ENCODE results near the gene CLN6. TPM values are rescaled to one million over a fixed set of nuclear protein-coding genes. Genes with fewer than 3 reads are reported as not detected.

CLN6 gene
- polyA plus RNA-seq (2013, experiment 1 of 2) = 51.9 TPM
- polyA plus RNA-seq (2013, experiment 2 of 2) = 39.9 TPM

DNA sequence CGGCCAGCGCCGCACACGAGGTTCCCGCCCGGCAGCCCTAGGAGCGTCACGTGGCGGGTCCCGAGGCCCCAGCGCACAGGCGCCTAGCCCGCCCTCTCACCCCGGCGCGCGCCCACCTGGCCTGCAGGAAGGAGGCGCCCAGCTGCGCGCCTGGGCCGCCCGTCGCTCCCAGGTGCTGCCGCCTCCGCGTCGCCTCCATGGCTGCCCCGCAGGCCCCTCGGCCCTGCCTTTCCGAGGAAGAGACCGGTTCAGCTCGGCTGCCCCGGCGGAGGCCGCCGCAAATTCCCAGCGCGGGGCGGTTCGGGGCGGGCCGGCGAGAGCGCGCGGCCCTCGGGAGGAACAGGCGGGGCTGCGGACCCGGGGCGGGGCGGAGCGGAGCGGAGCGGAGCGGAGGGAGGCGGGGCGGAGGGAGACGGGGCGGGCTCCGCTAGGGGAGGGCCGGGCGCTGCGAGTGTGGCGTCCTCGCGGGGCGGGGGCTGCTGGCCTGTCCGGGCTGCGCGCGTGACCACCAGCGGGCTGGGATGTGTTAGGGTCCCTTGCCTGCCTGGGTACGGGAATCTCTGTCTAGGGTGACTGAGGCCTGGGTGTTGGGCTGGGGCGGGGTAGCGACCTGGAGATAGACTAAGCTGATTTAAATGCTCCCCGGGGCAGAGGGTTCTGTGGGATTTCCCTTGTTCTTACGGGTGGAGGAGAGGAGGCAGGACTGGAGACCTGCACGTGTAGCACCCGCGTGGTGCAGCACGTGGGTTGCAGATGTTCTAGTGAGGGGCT lies at the start of gene CLN6:
CLN6 (minus strand) TSS at position 343 of the 771 bp plus-strand sequence; CDS start at position 199, 144 bp downstream.
- Histone ChIP-seq H3K4me3 (ENCODE audit: low read length) (peak within 1 kb of the TSS; percentile 86), H3K4me1 (ENCODE audit: insufficient read depth, low read length) (0 out of 2 replicates have a peak, but pooled peaks cover 3% of the 10 kb centered on the region), H3K9ac (ENCODE audit: low read depth, low read length) (peak within 1 kb of the TSS; percentile 97), H3K27ac (ENCODE audit: low read depth, low read length) (peak within 1 kb of the TSS; percentile 91), H3K36me3 (ENCODE audit: insufficient read depth, low read length) (peaks cover 2% of the 10 kb centered on the region; the same call in 1 of the 2 replicates), H3K27me3 (ENCODE audit: insufficient read depth, low read length) (no peaks in the 10 kb centered on the region), H3K9me3 (ENCODE audit: insufficient read depth, low read depth, low read length) (no peaks in the 10 kb centered on the region)
- WGBS = under 1% methylated on average over 82 of the region's 82 CpGs

GRCh38 chr15:68278595-68279405 lies 49.3 kb upstream of the CLN6 start:
- Histone ChIP-seq H3K9ac (ENCODE audit: low read depth, low read length) (peak overlapping the region; percentile 85), H3K27ac (ENCODE audit: low read depth, low read length) (peak overlapping the region; percentile 96; the same call in 1 of the 2 replicates), H3K4me3 (ENCODE audit: low read length) (peak overlapping the region; percentile 85), H3K27me3 (ENCODE audit: insufficient read depth, low read length) (no peaks in the 10 kb centered on the region), H3K36me3 (ENCODE audit: insufficient read depth, low read length) (0 out of 2 replicates have a peak, but pooled peaks cover 4% of the 10 kb centered on the region), H3K9me3 (ENCODE audit: insufficient read depth, low read depth, low read length) (no peaks in the 10 kb centered on the region), H3K4me1 (ENCODE audit: insufficient read depth, low read length) (peaks cover 40% of the 10 kb centered on the region)
- 4% methylated on average over 23 of the region's 23 CpGs for WGBS

GRCh38 chr15:68278345-68278594 lies 48.7 kb upstream of the CLN6 start:
- Histone ChIP-seq H3K9ac (ENCODE audit: low read depth, low read length) (peak overlapping the region; percentile 85), H3K27me3 (ENCODE audit: insufficient read depth, low read length) (no peaks in the 10 kb centered on the region), H3K36me3 (ENCODE audit: insufficient read depth, low read length) (0 out of 2 replicates have a peak, but pooled peaks cover 4% of the 10 kb centered on the region), H3K4me3 (ENCODE audit: low read length) (peak overlapping the region; percentile 85), H3K4me1 (ENCODE audit: insufficient read depth, low read length) (peaks cover 40% of the 10 kb centered on the region), H3K27ac (ENCODE audit: low read depth, low read length) (peak overlapping the region; percentile 96), H3K9me3 (ENCODE audit: insufficient read depth, low read depth, low read length) (no peaks in the 10 kb centered on the region)
- WGBS = under 1% methylated on average over 22 of the region's 22 CpGs

- H3K4me1 ChIP-seq (ENCODE audit: insufficient read depth, low read length) = peaks cover 40% of the 10 kb centered on the region
- H3K36me3 ChIP-seq (ENCODE audit: insufficient read depth, low read length) = 0 out of 2 replicates have a peak, but pooled peaks cover 4% of the 10 kb centered on the region
- H3K27ac ChIP-seq (ENCODE audit: low read depth, low read length) = peak within 1 kb of the TSS; percentile 96
- H3K9me3 ChIP-seq (ENCODE audit: insufficient read depth, low read depth, low read length) = no peaks in the 10 kb centered on the region
- peak within 1 kb of the TSS; percentile 85 for H3K9ac ChIP-seq (ENCODE audit: low read depth, low read length)
- WGBS = under 1% methylated on average over 85 of the region's 85 CpGs
- no peaks in the 10 kb centered on the region for H3K27me3 ChIP-seq (ENCODE audit: insufficient read depth, low read length)
- peak within 1 kb of the TSS; percentile 85 for H3K4me3 ChIP-seq (ENCODE audit: low read length)
These were observed 48.2 kb upstream of the CLN6 start, which contains the start of gene FEM1B for GRCh38 chr15:68277603-68278344. TSS of gene FEM1B (plus strand) at chr15:68277745. CDS start at chr15:68278418, 673 bp downstream.

- H3K9ac ChIP-seq (ENCODE audit: low read depth, low read length) = peak overlapping the region; percentile 85
- H3K9me3 ChIP-seq (ENCODE audit: insufficient read depth, low read depth, low read length) = no peaks in the 10 kb centered on the region
- WGBS = 4% methylated on average over 25 of the region's 25 CpGs
- no peaks in the 10 kb centered on the region for H3K27me3 ChIP-seq (ENCODE audit: insufficient read depth, low read length)
- H3K36me3 ChIP-seq (ENCODE audit: insufficient read depth, low read length) = 0 out of 2 replicates have a peak, but pooled peaks cover 4% of the 10 kb centered on the region
- peak overlapping the region; percentile 96 for H3K27ac ChIP-seq (ENCODE audit: low read depth, low read length)
- H3K4me3 ChIP-seq (ENCODE audit: low read length) = peak overlapping the region; percentile 85
- peaks cover 41% of the 10 kb centered on the region for H3K4me1 ChIP-seq (ENCODE audit: insufficient read depth, low read length)
These were observed 47.6 kb upstream of the CLN6 start for GRCh38 chr15:68277131-68277602.

- WGBS = 65% methylated on average over 3 of the region's 3 CpGs
- Histone ChIP-seq H3K27ac (ENCODE audit: low read depth, low read length) (peak overlapping the region; percentile 96), H3K4me1 (ENCODE audit: insufficient read depth, low read length) (peaks cover 41% of the 10 kb centered on the region), H3K9ac (ENCODE audit: low read depth, low read length) (peak overlapping the region; percentile 85), H3K4me3 (ENCODE audit: low read length) (peak overlapping the region; percentile 85), H3K9me3 (ENCODE audit: insufficient read depth, low read depth, low read length) (no peaks in the 10 kb centered on the region), H3K36me3 (ENCODE audit: insufficient read depth, low read length) (0 out of 2 replicates have a peak, but pooled peaks cover 4% of the 10 kb centered on the region), H3K27me3 (ENCODE audit: insufficient read depth, low read length) (no peaks in the 10 kb centered on the region)
These were observed 47.1 kb upstream of the CLN6 start for GRCh38 chr15:68276668-68277067.

- Histone ChIP-seq H3K9me3 (ENCODE audit: insufficient read depth, low read depth, low read length) (no peaks in the 10 kb centered on the region), H3K4me1 (ENCODE audit: insufficient read depth, low read length) (peaks cover 37% of the 10 kb centered on the region), H3K27ac (ENCODE audit: low read depth, low read length) (no peak overlapping the region), H3K27me3 (ENCODE audit: insufficient read depth, low read length) (no peaks in the 10 kb centered on the region), H3K4me3 (ENCODE audit: low read length) (no peak overlapping the region), H3K36me3 (ENCODE audit: insufficient read depth, low read length) (0 out of 2 replicates have a peak, but pooled peaks cover 2% of the 10 kb centered on the region), H3K9ac (ENCODE audit: low read depth, low read length) (no peak overlapping the region)
- 84% methylated on average over 3 of the region's 3 CpGs for WGBS
These were observed 45.7 kb upstream of the CLN6 start for GRCh38 chr15:68275165-68275746.

DNA sequence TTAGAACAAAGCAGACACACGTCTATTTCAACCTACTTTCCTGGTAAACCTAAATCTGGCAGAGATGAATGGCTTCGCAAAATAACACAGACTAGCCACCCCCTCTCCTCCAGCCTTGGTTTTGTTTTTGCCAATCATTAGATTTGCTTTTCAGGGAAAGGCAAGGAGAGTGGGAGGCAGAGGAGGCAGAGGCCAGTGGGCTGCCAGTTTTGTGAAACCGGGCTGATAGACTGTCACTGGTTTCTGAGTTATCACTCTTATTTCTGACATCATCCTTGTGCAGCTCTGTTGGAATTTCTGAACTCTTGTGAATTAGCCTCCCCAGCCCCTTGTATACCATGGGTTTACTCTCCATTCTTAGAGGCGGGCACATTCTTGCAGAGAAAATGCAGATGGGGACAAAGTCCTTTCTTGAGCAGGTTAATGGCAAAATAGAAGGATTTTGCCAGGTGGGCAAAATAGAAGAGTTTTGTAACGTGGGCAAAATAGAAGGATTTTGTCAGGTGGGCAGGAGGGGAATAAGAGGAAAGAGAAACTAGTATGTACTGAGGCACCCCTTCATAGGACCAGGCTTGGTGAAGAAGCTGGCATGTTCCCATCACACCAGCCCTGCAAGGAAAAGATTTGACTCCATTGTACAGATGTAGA lies 44.8 kb upstream of the CLN6 start:
- Histone ChIP-seq H3K36me3 (ENCODE audit: insufficient read depth, low read length) (no peaks in the 10 kb centered on the region), H3K27ac (ENCODE audit: low read depth, low read length) (no peak overlapping the region), H3K9me3 (ENCODE audit: insufficient read depth, low read depth, low read length) (no peaks in the 10 kb centered on the region), H3K9ac (ENCODE audit: low read depth, low read length) (no peak overlapping the region), H3K4me1 (ENCODE audit: insufficient read depth, low read length) (peaks cover 28% of the 10 kb centered on the region), H3K4me3 (ENCODE audit: low read length) (no peak overlapping the region), H3K27me3 (ENCODE audit: insufficient read depth, low read length) (no peaks in the 10 kb centered on the region)
- 80% methylated on average over 5 of the region's 5 CpGs for WGBS

- no peaks in the 10 kb centered on the region for H3K9me3 ChIP-seq (ENCODE audit: insufficient read depth, low read depth, low read length)
- 91% methylated on average over 1 of the region's 1 CpG for WGBS
- no peaks in the 10 kb centered on the region for H3K36me3 ChIP-seq (ENCODE audit: insufficient read depth, low read length)
- H3K9ac ChIP-seq (ENCODE audit: low read depth, low read length) = no peak overlapping the region
- no peak overlapping the region for H3K27ac ChIP-seq (ENCODE audit: low read depth, low read length)
- peaks cover 24% of the 10 kb centered on the region for H3K4me1 ChIP-seq (ENCODE audit: insufficient read depth, low read length)
- no peak overlapping the region for H3K4me3 ChIP-seq (ENCODE audit: low read length)
- H3K27me3 ChIP-seq (ENCODE audit: insufficient read depth, low read length) = no peaks in the 10 kb centered on the region
These were observed 43.3 kb upstream of the CLN6 start for GRCh38 chr15:68272721-68273271.
